GM19240 (cell line): Measurements from ENCODE around the gene TCF7L1.

Source experiments
- DNase-seq: peaks from one replicate; pipeline ENCODE4 v3.0.0; 2011; ENCODE audit warnings: low spot score; ENCODE audit not compliant: insufficient read length

The TCF7L1 gene

DNA sequence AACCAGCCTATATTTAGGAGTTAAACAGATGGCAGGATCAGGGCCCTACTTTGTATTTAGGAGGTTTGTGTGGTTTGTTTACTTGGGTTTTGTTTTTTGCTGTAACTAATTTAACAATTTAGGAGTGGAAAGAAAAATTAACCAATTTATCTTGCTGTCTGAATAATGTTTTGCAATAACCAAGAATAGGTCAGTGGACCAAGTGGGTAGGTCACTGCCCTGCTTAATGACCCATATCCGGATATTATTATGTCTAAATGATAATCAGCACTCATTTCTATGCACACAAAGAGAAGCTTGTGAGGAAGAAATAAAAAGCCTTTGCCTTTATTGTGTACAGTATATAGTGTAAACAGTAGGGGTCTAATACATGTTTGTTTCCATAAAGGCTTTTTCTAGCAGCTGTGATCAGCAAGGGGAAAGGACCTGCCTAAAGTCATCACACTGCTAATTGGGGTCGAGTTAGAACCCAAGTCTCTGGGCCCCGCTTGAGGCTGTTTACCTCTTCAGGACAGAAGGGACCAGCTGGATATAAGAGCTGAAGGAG, 118.0 kb downstream of the TCF7L1 start:
- no peak for DNase-seq

DNA sequence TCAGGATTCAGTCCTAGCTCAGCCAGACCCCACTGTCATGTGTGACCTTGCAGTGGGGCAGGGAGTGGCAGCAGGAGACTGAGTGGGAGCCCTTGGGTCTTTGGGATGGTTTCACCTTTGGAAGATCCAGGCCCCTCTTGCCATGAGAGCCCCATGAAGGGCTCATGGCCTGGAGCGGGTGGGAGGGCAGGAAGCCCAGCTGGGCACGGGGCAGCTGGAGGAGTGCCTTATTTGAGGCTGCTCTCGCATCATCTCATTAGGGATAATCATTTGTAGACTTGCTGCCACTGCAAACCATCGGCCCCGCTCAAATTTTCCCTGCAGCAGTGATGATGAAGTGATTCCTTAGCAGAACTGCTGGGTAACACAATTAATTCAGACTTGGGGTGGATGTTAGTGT, 120.7 kb downstream of the TCF7L1 start:
- no peak for DNase-seq

DNA sequence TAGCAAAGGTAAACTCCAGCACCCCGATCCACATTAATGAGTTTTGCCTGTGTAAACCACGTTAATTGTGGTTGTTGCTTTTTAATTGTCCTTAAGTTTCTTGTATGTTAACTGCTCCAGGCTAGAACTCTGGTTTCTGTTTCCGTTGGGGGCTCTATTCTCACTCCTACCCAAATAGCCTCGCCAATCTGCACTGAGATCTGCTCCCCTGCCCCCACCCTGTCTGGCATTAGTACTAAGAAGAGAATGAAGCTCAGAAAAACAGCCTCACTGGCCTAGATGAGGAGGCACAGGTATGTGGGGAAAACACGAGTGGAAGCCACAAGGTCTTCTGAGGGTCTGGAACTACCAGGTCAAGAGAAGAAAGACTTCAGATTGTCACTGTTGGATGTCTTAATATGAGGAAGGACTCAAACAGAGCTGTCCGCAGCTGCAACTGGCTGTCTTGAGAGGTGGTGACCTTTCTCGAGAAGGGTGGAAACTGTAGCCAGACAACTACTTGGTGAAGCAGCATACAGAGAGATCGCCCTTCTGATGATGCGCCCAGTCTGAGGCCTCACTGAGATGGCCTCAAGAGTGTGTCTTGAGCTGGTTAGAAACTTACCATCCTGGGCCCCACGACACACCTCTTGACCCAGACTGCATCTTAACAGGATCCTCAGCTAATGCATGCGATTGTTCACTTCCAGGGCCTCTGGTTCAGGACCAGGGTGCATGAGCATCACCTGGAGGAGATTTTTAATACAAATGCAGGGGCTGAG, 121.5 kb downstream of the TCF7L1 start:
- no peak for DNase-seq

DNA sequence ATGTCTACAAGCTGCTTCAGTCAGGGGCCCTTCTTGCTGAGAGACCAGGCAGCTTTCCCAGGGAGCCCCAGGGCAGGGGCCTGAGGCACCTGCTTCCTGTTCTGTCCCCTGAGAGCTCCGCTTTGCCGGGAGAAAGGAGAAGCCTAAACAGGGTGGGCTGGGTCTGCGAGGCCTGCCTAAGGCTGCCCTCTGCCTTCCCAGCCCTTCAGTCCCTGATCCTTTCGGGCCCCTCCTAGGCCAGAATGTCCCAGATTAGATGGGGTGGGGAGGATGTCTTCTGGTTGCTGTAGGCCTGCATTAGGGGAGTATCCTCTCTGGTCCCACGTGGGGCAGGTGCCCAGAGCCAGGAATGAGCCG, 122.2 kb downstream of the TCF7L1 start:
- DNase-seq = no peak

DNA sequence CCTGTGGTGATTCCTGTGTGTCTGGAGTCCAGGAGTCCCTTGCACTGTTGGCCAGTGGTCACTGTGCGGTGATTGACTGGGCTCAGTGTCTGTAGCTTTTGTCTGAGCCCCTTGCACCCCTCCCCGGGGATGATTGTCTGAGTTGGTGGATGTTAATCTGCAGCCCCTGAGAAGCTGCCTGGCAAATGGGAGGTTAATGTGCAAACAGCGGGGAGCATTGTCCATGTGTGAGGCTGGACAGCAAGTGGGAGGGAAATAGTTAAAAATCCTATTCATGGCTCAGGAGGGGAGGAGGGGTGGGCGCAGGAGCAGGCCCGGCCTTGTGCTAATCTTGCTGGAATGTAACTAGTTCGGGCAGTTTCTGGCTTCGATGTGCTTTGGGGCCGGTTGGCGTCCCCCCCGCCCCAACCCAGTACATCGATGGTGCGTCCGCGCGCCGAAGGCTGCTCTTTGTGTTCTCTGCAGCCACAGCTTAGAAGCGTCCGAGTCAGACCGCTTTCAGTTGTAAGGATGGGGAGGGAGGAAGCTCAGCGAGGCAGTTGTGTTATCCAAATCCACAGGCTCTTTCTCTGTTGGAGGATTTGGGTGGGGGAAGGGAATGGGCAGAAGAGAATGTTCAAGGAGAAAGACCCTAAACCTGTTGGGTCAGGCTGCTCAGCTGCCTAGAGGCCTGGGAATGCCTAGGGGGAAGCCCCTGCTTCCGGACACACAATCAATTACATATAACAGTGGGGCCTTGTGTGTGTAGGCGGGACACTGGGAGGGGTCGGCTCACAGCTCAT, 122.8 kb downstream of the TCF7L1 start:
- no peak for DNase-seq

DNA sequence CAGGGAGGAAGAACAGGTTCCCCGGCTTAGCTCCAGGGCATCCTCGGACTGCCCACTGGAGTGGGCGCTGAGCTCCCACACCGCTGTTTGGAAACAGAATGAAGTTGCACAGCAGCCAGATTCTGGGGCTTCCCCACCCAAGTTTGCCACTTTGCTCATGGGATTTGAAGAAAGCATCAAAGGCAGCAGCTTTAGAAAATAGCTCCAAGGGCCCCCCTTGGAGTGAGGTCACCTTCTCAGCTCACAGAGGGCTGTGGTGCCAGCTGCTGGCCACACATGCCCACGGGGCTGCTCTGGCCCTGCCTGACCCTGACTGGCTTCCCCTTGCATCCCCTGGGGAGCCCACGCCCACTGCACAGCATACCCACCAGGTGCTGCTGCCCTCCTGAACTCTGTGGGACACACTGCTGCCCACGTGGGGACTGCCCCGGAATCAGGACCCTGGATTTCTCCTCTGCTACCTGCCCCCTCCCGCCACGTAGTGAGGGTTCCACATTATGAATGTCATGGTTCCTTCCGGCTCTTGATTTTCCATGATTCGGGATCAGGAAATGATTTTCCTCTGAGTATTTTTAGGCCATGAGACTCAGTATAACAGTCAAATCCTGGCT, 124.3 kb downstream of the TCF7L1 start:
- DNase-seq = no peak

DNA sequence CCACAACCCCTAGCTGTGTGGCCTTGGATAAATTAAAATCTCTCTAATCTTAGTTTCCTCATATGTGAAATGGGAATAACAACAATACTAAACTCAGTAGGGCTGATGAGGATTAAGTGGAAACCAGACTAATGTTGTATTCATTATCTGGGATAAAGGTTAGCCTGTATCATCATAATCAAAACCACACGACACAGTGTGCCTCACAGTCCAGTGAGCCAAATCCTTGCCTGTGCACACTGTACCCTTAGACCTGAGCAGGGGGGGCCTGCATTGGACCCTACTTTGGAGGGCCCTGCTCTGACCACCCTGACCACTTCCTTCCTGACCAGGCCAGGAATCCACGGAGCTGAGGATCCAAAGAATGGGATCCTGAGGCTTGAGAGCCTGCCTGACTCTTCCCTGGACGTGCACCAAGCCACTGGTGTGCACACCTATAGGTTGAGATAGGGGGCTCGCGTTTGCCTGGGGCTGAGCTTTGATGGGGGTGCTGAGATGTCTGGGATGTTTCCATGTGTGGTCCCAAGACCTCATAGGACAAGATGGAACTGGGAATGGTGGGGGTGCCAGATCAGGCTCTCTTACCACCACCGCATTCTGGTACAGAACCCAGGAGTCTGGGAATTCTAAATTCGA, 124.9 kb downstream of the TCF7L1 start:
- no peak for DNase-seq

DNA sequence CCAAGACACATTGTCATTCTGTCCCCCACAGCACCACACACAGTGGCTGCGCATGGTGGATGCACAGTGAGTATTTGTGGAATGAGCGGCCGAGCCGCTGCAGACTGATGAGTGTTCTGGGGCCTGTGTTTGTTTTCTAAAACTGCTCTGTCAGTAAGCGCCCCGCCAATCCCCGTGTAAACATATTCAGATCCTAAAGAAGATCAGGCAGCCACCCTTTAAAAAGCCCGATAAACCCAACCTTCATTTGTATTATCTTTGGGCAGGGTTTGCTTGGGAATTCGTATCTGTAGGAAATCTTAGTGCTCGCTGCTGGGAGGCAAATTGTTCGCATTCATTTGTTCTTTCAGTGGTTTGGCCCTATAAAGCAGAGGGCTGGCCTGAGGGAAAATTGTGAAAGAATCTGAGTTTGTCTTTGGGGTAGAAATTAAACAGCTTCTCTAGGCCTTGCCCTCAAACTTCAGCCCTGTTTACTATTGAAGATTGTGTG, 126.0 kb downstream of the TCF7L1 start:
- no peak for DNase-seq

DNA sequence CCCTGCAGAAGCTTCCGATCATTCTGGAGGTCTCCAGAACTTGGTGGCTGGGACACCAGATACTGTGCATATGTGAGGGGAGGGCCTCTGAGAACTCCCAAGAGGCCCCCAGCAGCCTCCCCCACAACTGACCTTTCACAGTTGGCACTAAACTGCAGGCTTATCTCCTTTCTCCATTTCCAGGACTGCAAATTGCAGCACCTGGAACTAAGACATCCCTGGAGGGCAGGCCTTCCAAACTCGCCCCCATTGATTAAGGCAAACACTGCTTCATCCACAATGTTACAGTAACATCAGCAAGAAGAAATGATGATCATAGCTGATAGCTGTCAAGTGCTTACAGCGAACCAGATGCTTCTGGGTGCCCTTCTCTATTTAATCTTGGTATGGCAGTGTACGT, 126.7 kb downstream of the TCF7L1 start:
- DNase-seq = no peak

DNA sequence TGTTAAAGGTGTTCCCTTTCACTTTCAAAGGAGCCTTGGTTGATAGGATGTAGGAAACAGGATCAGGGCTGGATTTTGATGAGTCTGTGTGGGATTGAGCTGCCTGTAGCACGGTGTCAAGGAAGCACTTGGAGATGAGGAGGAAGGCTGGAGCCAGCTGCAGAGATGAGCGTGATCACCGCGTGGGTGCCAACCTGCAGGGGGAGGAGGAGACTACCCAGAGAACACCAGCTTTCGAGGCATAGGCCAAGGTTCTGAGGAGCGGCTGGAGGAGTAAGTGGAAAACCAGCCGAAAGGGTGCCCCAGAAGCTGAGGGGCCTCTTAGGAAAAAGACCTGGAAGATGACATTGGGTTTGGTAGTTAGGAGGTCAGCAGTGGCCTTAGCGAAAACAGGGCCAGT, 130.4 kb downstream of the TCF7L1 start:
- DNase-seq = no peak

DNA sequence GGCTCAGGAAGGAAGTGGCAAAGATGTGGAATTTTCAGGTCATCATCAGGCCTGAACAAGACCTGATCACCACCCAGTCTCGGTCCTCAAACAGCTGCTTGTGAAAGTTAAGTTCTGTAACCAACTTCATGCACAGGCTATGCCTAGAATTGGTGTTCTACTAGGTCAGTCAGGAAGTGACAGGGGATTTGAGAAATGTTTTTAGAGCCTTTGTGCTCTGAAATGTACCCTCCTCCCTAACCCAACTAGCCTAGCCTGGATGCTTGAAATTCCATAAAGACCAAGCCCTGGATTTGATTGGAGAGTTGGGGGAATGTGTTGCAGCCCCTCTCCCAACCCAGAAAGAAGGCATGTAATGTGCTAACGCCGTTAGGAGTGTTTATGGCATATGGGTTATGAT, 131.3 kb downstream of the TCF7L1 start:
- DNase-seq = no peak

DNA sequence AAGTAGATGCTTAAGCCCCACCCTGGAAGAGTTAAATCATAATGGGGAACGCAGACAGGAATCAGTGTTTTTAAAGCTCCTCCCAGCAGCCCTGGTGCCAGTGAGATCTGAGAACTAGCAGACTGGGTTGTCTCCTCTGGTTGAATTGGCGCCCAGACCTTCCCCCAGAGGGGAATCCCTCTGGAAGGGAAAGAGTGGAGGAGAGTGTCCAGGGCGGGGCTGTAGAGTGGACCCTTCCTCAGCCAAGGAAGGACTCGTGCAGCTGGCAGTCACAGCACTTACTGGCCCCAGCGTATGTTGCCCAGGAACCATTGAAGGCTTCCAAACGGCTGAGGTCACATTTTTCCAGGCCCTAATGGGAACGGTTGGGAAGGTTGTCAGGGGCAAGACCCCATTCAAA, 132.1 kb downstream of the TCF7L1 start:
- no peak for DNase-seq

DNA sequence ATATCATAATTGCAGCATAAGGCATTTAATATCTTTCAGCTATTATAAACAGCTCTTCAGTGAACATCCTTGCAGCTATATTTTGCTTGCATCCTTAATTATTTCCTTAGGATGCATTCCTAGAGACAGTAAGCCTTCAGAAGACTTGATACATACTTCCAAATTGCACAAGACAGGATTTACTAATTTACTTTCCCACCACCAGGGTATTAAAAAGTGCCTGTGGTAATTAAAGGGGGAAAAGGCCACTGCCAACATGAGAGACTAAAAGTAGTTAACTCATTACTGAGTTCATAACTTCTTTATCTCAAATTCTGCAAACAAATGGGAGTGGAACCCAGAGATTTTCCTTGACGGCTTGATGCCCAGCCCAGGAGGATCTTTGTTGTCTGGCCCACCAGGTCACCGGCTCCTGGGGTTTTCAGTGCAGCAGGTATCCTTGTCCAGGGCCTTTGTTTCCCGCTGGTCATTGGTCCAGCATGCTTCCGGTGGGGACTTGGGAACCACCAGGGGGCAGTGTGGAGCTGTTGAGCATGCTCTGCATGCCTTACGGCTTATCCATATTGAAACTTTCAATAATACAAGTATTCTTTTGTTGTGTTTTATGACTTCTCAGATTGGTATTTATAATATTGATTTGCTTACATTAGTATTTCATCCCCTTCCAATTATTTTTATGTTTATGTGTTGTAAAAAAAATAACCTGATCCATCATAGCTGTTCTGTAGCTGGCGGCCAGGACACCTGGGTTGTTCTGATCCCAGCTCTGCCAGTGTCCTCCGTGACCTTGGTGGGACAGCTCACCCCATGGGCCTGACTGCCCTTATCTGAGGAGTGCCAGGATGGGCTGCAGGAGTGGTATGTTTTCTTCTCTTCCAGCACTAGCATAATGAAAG, 133.2 kb downstream of the TCF7L1 start:
- peak; percentile 71 for DNase-seq

DNA sequence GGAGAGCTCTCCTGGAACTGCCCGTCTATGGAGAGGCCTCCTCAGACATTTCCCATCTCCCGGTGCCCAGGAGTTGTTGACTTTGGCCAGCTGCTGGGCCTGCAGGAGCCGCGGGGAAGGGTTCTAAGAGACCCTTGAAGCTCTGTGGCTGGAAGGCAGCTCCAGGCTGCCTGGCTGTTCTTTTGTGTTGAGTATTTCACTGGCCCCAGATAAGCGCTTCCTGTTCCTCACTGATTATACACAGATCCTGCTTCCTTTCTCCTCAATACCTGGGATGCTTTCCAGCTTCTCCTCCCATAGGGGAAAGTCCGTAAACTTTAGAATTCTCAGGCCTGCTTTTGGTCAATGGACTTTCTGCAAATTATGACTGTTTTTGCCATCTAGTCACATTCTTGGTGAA, 136.8 kb downstream of the TCF7L1 start:
- no peak for DNase-seq

DNA sequence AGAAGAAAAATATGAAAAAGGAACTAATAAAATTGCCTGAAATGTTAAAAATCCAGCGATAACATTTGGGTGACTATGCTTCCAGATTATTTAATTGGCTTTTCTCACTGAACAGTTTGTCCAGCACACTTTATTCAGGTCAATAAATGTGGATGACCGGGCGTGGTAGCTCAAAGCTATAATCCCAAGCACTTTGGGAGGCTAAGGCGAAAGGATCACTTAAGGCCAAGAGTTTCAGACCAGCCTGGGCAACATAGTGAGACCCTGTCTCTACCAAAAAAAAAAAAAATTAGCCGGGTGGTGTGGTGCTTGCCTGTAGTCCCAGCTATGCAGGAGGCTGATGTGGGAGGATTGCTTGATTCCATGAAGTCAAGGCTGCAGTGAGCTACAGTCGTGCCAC, 139.2 kb downstream of the TCF7L1 start:
- DNase-seq = no peak

DNA sequence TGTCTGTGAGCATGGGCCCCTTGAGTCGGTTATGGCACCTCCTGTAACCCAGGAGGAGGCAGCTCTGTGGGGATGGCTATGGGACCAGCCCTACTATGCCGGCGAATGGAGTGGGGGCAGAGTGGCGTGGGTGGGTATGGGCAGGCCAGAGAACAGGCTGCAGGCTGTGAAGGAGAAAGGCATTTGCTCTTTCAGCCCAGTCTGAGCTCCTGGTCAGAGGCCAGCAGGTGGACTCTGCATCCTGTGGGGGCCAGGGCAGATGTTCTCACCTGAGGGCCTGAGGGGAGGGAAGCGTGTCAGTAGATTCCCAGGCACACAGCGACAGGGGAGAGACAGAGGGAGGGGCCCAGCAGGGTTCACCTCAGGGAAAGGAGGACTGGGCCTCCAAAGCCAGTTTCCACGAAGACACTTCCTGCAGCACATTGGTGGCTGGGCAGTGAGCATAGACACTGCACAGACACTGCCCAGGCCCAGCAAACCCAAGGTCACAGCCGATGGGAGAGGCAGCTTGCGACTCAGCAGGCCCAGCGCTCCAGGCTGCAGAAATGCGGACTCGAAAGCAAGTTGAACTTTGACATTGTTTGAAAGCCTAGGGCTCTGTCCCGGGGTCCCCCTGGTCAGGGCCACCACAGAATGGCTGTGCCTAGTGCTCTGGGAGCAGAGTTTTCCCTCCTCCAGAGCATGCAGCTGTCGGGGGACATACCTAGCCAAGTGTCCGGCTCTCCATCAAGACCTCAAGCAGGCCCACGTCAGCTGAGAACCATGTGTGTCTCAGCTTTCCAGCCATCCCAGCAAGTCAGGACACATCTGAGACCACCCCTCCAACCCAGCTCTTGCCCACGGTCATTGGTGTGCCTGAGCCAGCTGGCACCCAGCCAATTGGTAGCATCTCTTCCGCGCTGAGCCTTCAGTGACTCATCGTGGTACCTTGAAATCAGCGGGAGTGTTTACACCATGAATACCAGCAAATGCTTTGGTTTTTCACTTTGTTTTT, 140.8 kb downstream of the TCF7L1 start:
- no peak for DNase-seq

DNA sequence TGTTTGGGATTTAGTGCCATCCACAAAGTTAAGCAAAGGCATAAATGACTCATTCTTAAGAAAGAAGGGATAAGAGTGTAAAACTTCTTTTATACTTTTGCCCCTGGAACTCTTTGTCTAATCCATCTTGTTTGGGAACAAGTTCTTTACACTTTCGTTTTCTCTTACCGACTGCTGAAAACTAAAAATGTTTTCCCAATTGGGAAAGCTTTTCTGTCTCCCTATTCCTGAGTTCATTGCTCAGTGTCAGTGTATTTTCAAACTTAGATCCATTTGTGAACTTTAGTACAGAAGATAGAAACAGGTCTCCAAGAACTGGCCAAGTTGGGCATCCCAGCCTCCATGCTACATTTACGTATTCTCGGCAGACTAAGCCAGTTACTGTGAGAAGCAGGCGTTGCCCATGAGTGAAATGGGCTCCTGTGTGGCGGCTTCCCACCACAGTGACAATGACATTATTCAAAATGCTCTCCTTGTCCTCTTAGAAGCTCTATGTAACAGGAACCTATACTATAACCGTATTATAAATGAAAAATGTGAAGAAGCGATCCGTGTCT, 142.9 kb downstream of the TCF7L1 start:
- DNase-seq = no peak

DNA sequence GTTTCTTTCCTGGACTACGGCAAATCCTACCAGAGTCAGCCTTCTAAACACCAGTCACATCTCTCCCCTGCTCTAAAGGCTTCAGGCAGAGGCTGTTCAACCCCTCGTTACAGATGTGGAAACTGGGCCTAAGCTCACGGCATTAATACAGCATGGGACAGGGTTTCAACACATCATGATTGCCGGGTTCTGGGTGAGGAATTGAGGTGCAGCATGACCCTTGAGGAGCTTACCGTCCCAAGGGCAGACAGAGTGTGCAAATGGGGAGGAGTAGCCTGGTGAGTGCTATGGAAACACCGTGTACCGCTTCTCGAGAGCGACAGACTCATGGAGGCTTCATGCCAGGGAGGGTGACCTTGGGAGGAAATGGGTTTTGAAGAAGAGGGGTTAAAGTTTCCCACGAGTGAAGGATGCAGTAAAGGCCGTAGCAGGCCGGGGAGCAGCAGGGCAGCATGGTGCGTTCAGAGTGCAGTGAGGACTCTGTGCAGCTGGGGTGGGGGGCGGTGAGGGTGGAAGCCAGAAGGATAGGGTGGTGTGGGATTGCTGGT, 143.5 kb downstream of the TCF7L1 start:
- DNase-seq = no peak
